ENCODE data around the gene DGKB.

DNA sequence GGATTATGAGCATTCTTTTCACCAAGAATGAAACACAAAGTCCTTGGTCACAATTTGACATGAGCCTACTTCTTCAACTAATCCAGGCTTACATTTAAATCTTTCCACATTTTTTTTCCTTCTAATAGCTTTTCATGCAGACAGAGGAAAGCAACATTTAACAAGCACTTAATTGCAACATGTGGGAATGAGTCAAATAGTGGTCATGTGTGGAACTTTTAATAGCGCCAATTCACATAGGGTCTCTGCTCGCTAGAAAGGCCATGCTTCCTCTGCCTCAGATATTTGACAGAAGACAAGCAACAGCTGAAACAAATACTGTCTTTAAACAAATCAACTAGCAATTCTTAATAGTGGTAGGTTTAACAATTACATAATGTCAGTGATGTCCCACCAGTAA is 627.2 kb downstream of the DGKB start:
- TF ChIP-seq, protein P1, sequence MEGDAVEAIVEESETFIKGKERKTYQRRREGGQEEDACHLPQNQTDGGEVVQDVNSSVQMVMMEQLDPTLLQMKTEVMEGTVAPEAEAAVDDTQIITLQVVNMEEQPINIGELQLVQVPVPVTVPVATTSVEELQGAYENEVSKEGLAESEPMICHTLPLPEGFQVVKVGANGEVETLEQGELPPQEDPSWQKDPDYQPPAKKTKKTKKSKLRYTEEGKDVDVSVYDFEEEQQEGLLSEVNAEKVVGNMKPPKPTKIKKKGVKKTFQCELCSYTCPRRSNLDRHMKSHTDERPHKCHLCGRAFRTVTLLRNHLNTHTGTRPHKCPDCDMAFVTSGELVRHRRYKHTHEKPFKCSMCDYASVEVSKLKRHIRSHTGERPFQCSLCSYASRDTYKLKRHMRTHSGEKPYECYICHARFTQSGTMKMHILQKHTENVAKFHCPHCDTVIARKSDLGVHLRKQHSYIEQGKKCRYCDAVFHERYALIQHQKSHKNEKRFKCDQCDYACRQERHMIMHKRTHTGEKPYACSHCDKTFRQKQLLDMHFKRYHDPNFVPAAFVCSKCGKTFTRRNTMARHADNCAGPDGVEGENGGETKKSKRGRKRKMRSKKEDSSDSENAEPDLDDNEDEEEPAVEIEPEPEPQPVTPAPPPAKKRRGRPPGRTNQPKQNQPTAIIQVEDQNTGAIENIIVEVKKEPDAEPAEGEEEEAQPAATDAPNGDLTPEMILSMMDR (IDR thresholded peaks at IDR 0.05): no peak
- TF ChIP-seq POLR2A (IDR thresholded peaks at IDR 0.05): no peak

Data from body of pancreas (tissue), 4 donors.